HG03469 (cell line): ENCODE results near the gene ERMARD.

Experiments used
- ATAC-seq: cut with Tn5 transposase; IDR thresholded peaks from one replicate; pipeline ENCODE4 v1.9.1; 2021; ENCODE audit warnings: mild to moderate bottlenecking, moderate library complexity, moderate number of reproducible peaks; ENCODE audit not compliant: unreplicated experiment

Gene ERMARD

GRCh38 chr6:169751242-169752073 lies at the start of gene ERMARD, which contains the start of gene DYNLT2:
Gene ERMARD, plus strand, starts transcription at chr6:169751622. Its CDS starts 36 bp downstream, at chr6:169751658.
Gene DYNLT2, minus strand, starts transcription at chr6:169751572. Its CDS starts 114 bp downstream, at chr6:169751458.
- ATAC-seq = peak; percentile 89

- ATAC-seq = peak; percentile 90
Observed at GRCh38 chr6:169701954-169702839, 49.2 kb upstream of the ERMARD start, which contains the start of the genes C6orf120 and WDR27. Gene C6orf120, plus strand, starts transcription at chr6:169702126. Its CDS starts 334 bp downstream, at chr6:169702460. Gene WDR27, minus strand, starts transcription at chr6:169702029. Its CDS starts 13,024 bp downstream, at chr6:169689005.

- peak; percentile 8 for ATAC-seq
Observed at GRCh38 chr6:169702840-169703246, 48.6 kb upstream of the ERMARD start.

- ATAC-seq = no peak
Observed at GRCh38 chr6:169707772-169708171, 43.6 kb upstream of the ERMARD start.

GRCh38 chr6:169709293-169709692 lies 42.1 kb upstream of the ERMARD start:
- ATAC-seq = no peak

GRCh38 chr6:169710009-169710408 lies 41.4 kb upstream of the ERMARD start:
- ATAC-seq = no peak

GRCh38 chr6:169714178-169714577 lies 37.2 kb upstream of the ERMARD start:
- ATAC-seq = no peak

GRCh38 chr6:169714595-169714994 lies 36.8 kb upstream of the ERMARD start:
- no peak for ATAC-seq

- no peak for ATAC-seq
Observed at GRCh38 chr6:169719117-169719516, 32.3 kb upstream of the ERMARD start.

- no peak for ATAC-seq
Observed at GRCh38 chr6:169720207-169720855, 31.1 kb upstream of the ERMARD start.

GRCh38 chr6:169722362-169723199 lies 28.8 kb upstream of the ERMARD start:
- no peak for ATAC-seq

GRCh38 chr6:169723200-169723909 lies 28.1 kb upstream of the ERMARD start:
- peak; percentile 27 for ATAC-seq

GRCh38 chr6:169723991-169724493 lies 27.4 kb upstream of the ERMARD start:
- peak; percentile 17 for ATAC-seq

GRCh38 chr6:169724494-169725124 lies 26.8 kb upstream of the ERMARD start, which contains the start of gene PHF10:
Gene PHF10, minus strand, starts transcription at chr6:169724500. Its CDS starts 569 bp downstream, at chr6:169723931.
- no peak for ATAC-seq

GRCh38 chr6:169725125-169726048 lies 26.0 kb upstream of the ERMARD start:
- ATAC-seq = no peak

- no peak for ATAC-seq
Observed at GRCh38 chr6:169726049-169726400, 25.4 kb upstream of the ERMARD start.

GRCh38 chr6:169726963-169727362 lies 24.5 kb upstream of the ERMARD start:
- ATAC-seq = no peak
